ENCODE results near the gene KRTAP5-1. TPM values are rescaled to one million over a fixed set of nuclear protein-coding genes. Genes with fewer than 3 reads are reported as not detected.

The KRTAP5-1 gene
- total RNA-seq, 4 donors from 2014 or later, result not detected

GRCh38 chr11:1543606-1544263 is 41.3 kb downstream of the KRTAP5-1 start:
- intact Hi-C loops (cut with DNase I), result no loop called here
- H3K27me3 ChIP-seq, result peaks cover 0 to 61% (median 13%) of the 10 kb centered on the region in 4 donors
- no peak overlapping the region for H3K27ac ChIP-seq (replicated peaks in 1 of 4)
- TF ChIP-seq POLR2A (IDR thresholded peaks at IDR 0.05; ENCODE audit: low read depth), result no peak
- TF ChIP-seq, protein P1, sequence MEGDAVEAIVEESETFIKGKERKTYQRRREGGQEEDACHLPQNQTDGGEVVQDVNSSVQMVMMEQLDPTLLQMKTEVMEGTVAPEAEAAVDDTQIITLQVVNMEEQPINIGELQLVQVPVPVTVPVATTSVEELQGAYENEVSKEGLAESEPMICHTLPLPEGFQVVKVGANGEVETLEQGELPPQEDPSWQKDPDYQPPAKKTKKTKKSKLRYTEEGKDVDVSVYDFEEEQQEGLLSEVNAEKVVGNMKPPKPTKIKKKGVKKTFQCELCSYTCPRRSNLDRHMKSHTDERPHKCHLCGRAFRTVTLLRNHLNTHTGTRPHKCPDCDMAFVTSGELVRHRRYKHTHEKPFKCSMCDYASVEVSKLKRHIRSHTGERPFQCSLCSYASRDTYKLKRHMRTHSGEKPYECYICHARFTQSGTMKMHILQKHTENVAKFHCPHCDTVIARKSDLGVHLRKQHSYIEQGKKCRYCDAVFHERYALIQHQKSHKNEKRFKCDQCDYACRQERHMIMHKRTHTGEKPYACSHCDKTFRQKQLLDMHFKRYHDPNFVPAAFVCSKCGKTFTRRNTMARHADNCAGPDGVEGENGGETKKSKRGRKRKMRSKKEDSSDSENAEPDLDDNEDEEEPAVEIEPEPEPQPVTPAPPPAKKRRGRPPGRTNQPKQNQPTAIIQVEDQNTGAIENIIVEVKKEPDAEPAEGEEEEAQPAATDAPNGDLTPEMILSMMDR (IDR thresholded peaks at IDR 0.05), result no peak
- no peak for TF ChIP-seq EP300 (IDR thresholded peaks at IDR 0.05)
- TF ChIP-seq POLR2AphosphoS5 (IDR thresholded peaks at IDR 0.05), result no peak
- DNase-seq (ENCODE audit: extremely low spot score), result no peak
- H3K9me3 ChIP-seq, result no peaks in the 10 kb centered on the region
- no peaks in the 10 kb centered on the region for H3K36me3 ChIP-seq
- no peak overlapping the region for H3K4me3 ChIP-seq
- H3K4me1 ChIP-seq, result peaks cover 24 to 29% (median 27%) of the 10 kb centered on the region in 4 donors
- WGBS, result 80% methylated on average over 13 of the region's 13 CpGs

DNA sequence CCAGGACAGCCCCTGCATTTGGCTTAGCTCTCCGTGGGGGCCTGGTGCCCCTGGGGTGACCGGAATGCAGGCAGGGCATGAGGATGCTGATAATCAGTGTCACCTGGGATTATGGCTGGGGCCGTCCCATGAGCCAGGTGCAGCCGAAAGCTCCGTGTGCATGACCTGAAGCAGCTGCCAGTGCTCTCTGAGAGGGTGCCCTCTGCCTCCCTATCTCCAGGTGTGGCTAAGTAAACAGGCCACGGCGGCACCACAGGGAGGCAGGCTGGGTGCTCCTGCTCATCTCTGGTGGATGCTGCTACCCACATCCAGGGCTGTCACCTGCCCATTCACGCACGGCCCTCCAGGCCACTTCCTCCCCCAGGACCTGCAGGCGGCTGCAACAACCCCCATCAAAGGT is 42.8 kb downstream of the KRTAP5-1 start:
- Histone ChIP-seq H3K36me3 (no peaks in the 10 kb centered on the region), H3K9me3 (no peaks in the 10 kb centered on the region), H3K27me3 (peaks cover 0 to 47% (median 13%) of the 10 kb centered on the region in 4 donors), H3K4me1 (peaks cover 9 to 18% (median 15%) of the 10 kb centered on the region in 4 donors), H3K27ac (replicated peaks in 1 of 4) (no peak overlapping the region), H3K4me3 (no peak overlapping the region)
- DNase-seq (ENCODE audit: extremely low spot score), result no peak
- WGBS, result 72% methylated on average over 8 of the region's 10 CpGs
- intact Hi-C loops (cut with DNase I), result no loop called here
- TF ChIP-seq, protein P1 (IDR thresholded peaks at IDR 0.05), result no peak
- no peak for TF ChIP-seq EP300 (IDR thresholded peaks at IDR 0.05)
- no peak for TF ChIP-seq POLR2A (IDR thresholded peaks at IDR 0.05; ENCODE audit: low read depth)
- no peak for TF ChIP-seq POLR2AphosphoS5 (IDR thresholded peaks at IDR 0.05)

DNA sequence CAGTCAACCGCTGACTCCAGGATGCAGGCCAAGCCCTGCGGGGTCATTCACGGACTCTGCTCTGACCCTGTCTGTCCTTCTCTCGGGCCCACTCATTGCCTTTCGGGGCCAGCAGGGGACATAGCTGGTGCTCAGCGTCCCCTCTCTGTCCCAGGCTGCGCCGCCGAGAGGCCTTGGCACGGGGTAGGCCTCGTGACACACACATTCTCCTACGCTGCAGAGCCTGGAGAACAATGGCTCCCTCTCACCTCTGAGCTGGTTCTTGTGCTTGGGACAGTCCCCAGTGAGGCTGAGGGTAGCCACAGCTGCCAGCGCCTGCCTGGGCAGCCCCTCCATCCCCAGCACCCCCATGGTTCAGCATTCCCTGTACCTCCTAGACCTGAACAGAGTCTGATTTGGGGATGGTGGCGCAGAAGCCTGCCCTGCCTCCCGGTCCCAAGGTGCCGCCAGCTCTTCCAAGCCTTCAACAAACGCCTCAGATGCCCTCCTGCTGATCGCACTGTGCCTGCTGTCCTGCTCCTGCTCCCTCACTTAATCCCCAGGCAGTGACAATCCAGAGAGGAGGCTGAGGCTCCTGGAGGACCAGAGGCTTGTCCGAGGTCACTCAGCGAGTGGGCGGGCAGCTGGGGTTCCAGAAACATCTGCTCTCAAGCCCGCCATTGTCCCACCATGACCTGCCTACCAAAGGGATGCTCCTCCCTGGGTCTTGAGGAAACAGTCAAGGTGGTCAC is 43.4 kb downstream of the KRTAP5-1 start:
- Histone ChIP-seq H3K4me1 (peaks cover 6 to 18% (median 14%) of the 10 kb centered on the region in 4 donors), H3K9me3 (no peaks in the 10 kb centered on the region), H3K27me3 (peaks cover 0 to 41% (median 7%) of the 10 kb centered on the region in 4 donors), H3K27ac (replicated peaks in 1 of 4) (no peak overlapping the region), H3K4me3 (no peak overlapping the region), H3K36me3 (peaks cover 0 to 3% (median 0%) of the 10 kb centered on the region in 4 donors)
- WGBS, result 75% methylated on average over 17 of the region's 22 CpGs
- TF ChIP-seq POLR2A (IDR thresholded peaks at IDR 0.05; ENCODE audit: low read depth), result no peak
- TF ChIP-seq, protein P1 (IDR thresholded peaks at IDR 0.05), result no peak
- no peak for TF ChIP-seq EP300 (IDR thresholded peaks at IDR 0.05)
- no peak for TF ChIP-seq POLR2AphosphoS5 (IDR thresholded peaks at IDR 0.05)
- intact Hi-C loops (cut with DNase I), result no loop called here
- DNase-seq (ENCODE audit: extremely low spot score), result no peak

- H3K9me3 ChIP-seq, result no peaks in the 10 kb centered on the region
- 90% methylated on average over 6 of the region's 6 CpGs for WGBS
- no peak for DNase-seq (ENCODE audit: extremely low spot score)
- peaks cover 19 to 26% (median 24%) of the 10 kb centered on the region in 4 donors for H3K4me1 ChIP-seq
- H3K36me3 ChIP-seq, result peaks cover 0 to 17% (median 3%) of the 10 kb centered on the region in 4 donors
- no peak overlapping the region for H3K27ac ChIP-seq (replicated peaks in 1 of 4)
- no peak for TF ChIP-seq EP300 (IDR thresholded peaks at IDR 0.05)
- H3K27me3 ChIP-seq, result peaks cover 0 to 30% (median 0%) of the 10 kb centered on the region in 4 donors
- H3K4me3 ChIP-seq, result no peak overlapping the region
- intact Hi-C loops (cut with DNase I), result no loop called here
Observed at GRCh38 chr11:1540074-1540473, 45.0 kb downstream of the KRTAP5-1 start.

DNA sequence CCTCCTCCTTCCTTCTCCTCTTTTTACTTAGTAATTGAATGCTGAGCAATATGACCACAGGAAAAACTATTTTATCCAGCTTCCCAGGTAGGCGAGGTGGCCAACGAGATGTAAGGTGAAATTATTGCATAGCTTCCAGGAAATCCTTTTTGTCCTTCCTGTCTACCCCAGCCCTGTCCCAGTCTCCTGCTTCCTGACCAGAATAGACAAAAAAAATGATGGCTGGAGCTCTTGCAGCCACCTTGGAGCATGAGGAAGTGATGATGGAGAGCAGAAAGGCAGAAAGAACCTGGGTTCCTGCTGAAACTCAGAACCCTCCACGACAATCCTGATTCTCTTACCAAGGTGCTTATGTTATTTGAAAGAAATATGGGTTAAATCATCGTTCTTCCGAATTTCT is 46.9 kb downstream of the KRTAP5-1 start:
- WGBS, result 79% methylated on average over 5 of the region's 5 CpGs
- peaks cover 0 to 24% (median 5%) of the 10 kb centered on the region in 4 donors for H3K36me3 ChIP-seq
- H3K27me3 ChIP-seq, result peaks cover 0 to 17% (median 0%) of the 10 kb centered on the region in 4 donors
- no peak for DNase-seq (ENCODE audit: extremely low spot score)
- H3K4me3 ChIP-seq, result no peak overlapping the region
- TF ChIP-seq, protein P1 (IDR thresholded peaks at IDR 0.05), result no peak
- TF ChIP-seq EP300 (IDR thresholded peaks at IDR 0.05) (no peak), POLR2A (IDR thresholded peaks at IDR 0.05; ENCODE audit: low read depth) (no peak), POLR2AphosphoS5 (IDR thresholded peaks at IDR 0.05) (no peak)
- H3K9me3 ChIP-seq, result no peaks in the 10 kb centered on the region
- no peak overlapping the region for H3K27ac ChIP-seq (replicated peaks in 1 of 4)
- peaks cover 38 to 43% (median 41%) of the 10 kb centered on the region in 4 donors for H3K4me1 ChIP-seq
- intact Hi-C loops (cut with DNase I), result no loop called here
